Transverse colon (tissue), 4 donors: ENCODE data around the gene ANAPC4. TPM values are rescaled to one million over a fixed set of nuclear protein-coding genes. Genes with fewer than 3 reads are reported as not detected.

ENCODE experiments used
- DNase-seq: peaks from one replicate; pipeline ENCODE4 v3.0.0-alpha.2; 2019
- H3K27ac ChIP-seq, 4 donors: fragments of 200-600 bp; sonication (generic); 2 replicates each; pipeline ENCODE4 v1.5.1; 2016 to 2018; ENCODE audit warnings: inconsistent platforms in 4 of 4
- H3K27me3 ChIP-seq: fragments of 200-600 bp; sonication (generic); 2 replicates; pipeline ENCODE4 v1.5.1; 2017; ENCODE audit warnings: inconsistent platforms
- H3K36me3 ChIP-seq, 4 donors: fragments of 200-600 bp; sonication (generic); 2 replicates each; pipeline ENCODE4 v1.5.1; 2017 to 2019; ENCODE audit warnings: inconsistent platforms in 4 of 4
- H3K4me1 ChIP-seq, 4 donors: fragments of 200-600 bp; sonication (generic); 2 replicates each; pipeline ENCODE4 v1.5.1; 2017 to 2020; ENCODE audit warnings: inconsistent platforms in 4 of 4
- H3K4me3 ChIP-seq, 4 donors: fragments of 200-600 bp; sonication (generic); 1 replicate in 1 of 4; 2 replicates in 3 of 4; pipeline versions ENCODE4 v1.5.1 to v1.6.1; 2017 to 2019; ENCODE audit warnings: inconsistent platforms in 4 of 4
- H3K9me3 ChIP-seq, 2 donors: fragments of 200-600 bp; sonication (generic); 2 replicates each; pipeline ENCODE4 v1.5.1; 2017 to 2019; ENCODE audit warnings: inconsistent platforms in 2 of 2
- CTCF ChIP-seq, 5 experiments: fragments of 200-600 bp in 3 of 5; fragments of 450-650 bp in 2 of 5; sonication (generic) in 3 of 5; IDR thresholded peaks; 1 replicate in 2 of 5; 2 replicates in 3 of 5; pipeline ENCODE4 v1.5.1; 2016 to 2017; ENCODE audit warnings: antibody characterized with exemption in 5 of 5, inconsistent platforms in 3 of 5, mild to moderate bottlenecking in 2 of 5, moderate library complexity in 1 of 5
- EP300 ChIP-seq: sonication (generic); formaldehyde crosslinking; IDR thresholded peaks from one replicate; pipeline ENCODE4 v1.6.1; 2017; ENCODE audit warnings: antibody characterized with exemption, low read depth
- POLR2A ChIP-seq: fragments of 450-650 bp; IDR thresholded peaks from one replicate; pipeline ENCODE4 v1.6.1; 2016; ENCODE audit warnings: antibody characterized with exemption, mild to moderate bottlenecking, moderate library complexity
- POLR2AphosphoS5 ChIP-seq, 3 donors: sonication (generic); formaldehyde crosslinking; IDR thresholded peaks; one replicate each; pipeline ENCODE4 v1.6.1; 2016; ENCODE audit warnings: antibody characterized with exemption in 3 of 3
- WGBS, 2 donors: methylation state at CpG; one replicate each; pipeline ENCODE4 v1.1.5; 2018; ENCODE audit warnings: low coverage in 1 of 2; 5-methylcytosine and 5-hydroxymethylcytosine counted together
- in situ Hi-C, 4 donors: fragments of 200-750 bp; cut with MboI; loops; one replicate each; pipeline versions ENCODE4 v1.15.0 to v1.15.1; 2017; ENCODE audit warnings: low sequenced_read_pairs in 3 of 4, low pct_ligation_motif_present in 1 of 4, low pct_unique_long_range_greater_than_20kb in 1 of 4
- intact Hi-C: fragments of 100-400 bp; cut with DNase I; formaldehyde crosslinking; loops from one replicate; pipeline ENCODE4 v1.15.1; 2023; ENCODE audit warnings: low total_unique reads
- total RNA-seq, 4 donors: library from RNA; depleted of rRNA; stranded (reverse); fragments of >200 nt; gene quantifications; one replicate each; pipeline ENCODE4 v1.1.0, GENCODE V29; 2016

The ANAPC4 gene
- total RNA-seq, 4 donors from 2014 or later: 27.7 to 48.0 (median 36.4) TPM

- WGBS, 2 donors: 98 to 100% methylated on average over 1 to 3 of the region's 3 CpGs
- H3K9me3 ChIP-seq: no peaks in the 10 kb centered on the region
- intact Hi-C loops: no loop called here
- in situ Hi-C loops: no loop called here
- no peak for DNase-seq
- no peaks in the 10 kb centered on the region for H3K27me3 ChIP-seq
- H3K27ac ChIP-seq: no peak overlapping the region
- no peaks in the 10 kb centered on the region for H3K4me1 ChIP-seq
- H3K4me3 ChIP-seq: no peak overlapping the region
- H3K36me3 ChIP-seq: peaks cover 0 to 75% (median 32%) of the 10 kb centered on the region in 4 donors
- TF ChIP-seq POLR2A (no peak), POLR2AphosphoS5 (IDR thresholded peaks at IDR 0.05) (no peak), CTCF (IDR thresholded peaks at IDR 0.05) (no peak), EP300 (no peak)
Observed at GRCh38 chr4:25397305-25397704, 20.2 kb downstream of the ANAPC4 start.

GRCh38 chr4:25399510-25399909, 22.4 kb downstream of the ANAPC4 start:
- Histone ChIP-seq H3K27me3 (no peaks in the 10 kb centered on the region), H3K4me3 (no peak overlapping the region), H3K36me3 (peaks cover 0 to 64% (median 31%) of the 10 kb centered on the region in 4 donors), H3K27ac (no peak overlapping the region), H3K4me1 (no peaks in the 10 kb centered on the region), H3K9me3 (no peaks in the 10 kb centered on the region)
- no peak for TF ChIP-seq POLR2AphosphoS5 (IDR thresholded peaks at IDR 0.05)
- TF ChIP-seq EP300: no peak
- no peak for TF ChIP-seq POLR2A
- TF ChIP-seq CTCF (IDR thresholded peaks at IDR 0.05): no peak
- DNase-seq: no peak
- 88 to 94% methylated on average over 4 of the region's 4 CpGs for whole genome bisulfite sequencing, 2 donors
- intact Hi-C loops (no loop called here), in situ Hi-C loops (no loop called here)

- Histone ChIP-seq H3K27me3 (no peaks in the 10 kb centered on the region), H3K27ac (no peak overlapping the region), H3K4me1 (no peaks in the 10 kb centered on the region), H3K9me3 (no peaks in the 10 kb centered on the region), H3K4me3 (no peak overlapping the region), H3K36me3 (peaks cover 0 to 59% (median 29%) of the 10 kb centered on the region in 4 donors)
- no peak for TF ChIP-seq CTCF (IDR thresholded peaks at IDR 0.05)
- no peak for TF ChIP-seq POLR2A
- no peak for TF ChIP-seq EP300
- TF ChIP-seq POLR2AphosphoS5 (IDR thresholded peaks at IDR 0.05): no peak
- intact Hi-C loops: no loop called here
- 79% methylated on average over 3 of the region's 3 CpGs for WGBS, 2 donors
- in situ Hi-C loops: no loop called here
- no peak for DNase-seq
Observed at GRCh38 chr4:25401066-25401465, 24.0 kb downstream of the ANAPC4 start.

GRCh38 chr4:25402521-25402920, 25.5 kb downstream of the ANAPC4 start:
- Histone ChIP-seq H3K36me3 (peaks cover 0 to 56% (median 28%) of the 10 kb centered on the region in 4 donors), H3K27me3 (no peaks in the 10 kb centered on the region), H3K4me1 (no peaks in the 10 kb centered on the region), H3K9me3 (no peaks in the 10 kb centered on the region), H3K27ac (no peak overlapping the region), H3K4me3 (no peak overlapping the region)
- intact Hi-C loops: no loop called here
- DNase-seq: no peak
- WGBS, 2 donors: 91 to 93% methylated on average over 1 of the region's 1 CpG
- in situ Hi-C loops: no loop called here
- TF ChIP-seq POLR2AphosphoS5 (IDR thresholded peaks at IDR 0.05) (no peak), EP300 (no peak)

GRCh38 chr4:25403699-25404098, 26.6 kb downstream of the ANAPC4 start:
- no peak for DNase-seq
- no peaks in the 10 kb centered on the region for H3K9me3 ChIP-seq
- H3K27ac ChIP-seq: no peak overlapping the region
- no peaks in the 10 kb centered on the region for H3K4me1 ChIP-seq
- H3K4me3 ChIP-seq: no peak overlapping the region
- H3K36me3 ChIP-seq: peaks cover 0 to 56% (median 28%) of the 10 kb centered on the region in 4 donors
- in situ Hi-C loops (no loop called here), intact Hi-C loops (no loop called here)
- no peaks in the 10 kb centered on the region for H3K27me3 ChIP-seq
- TF ChIP-seq POLR2AphosphoS5 (IDR thresholded peaks at IDR 0.05) (no peak), CTCF (IDR thresholded peaks at IDR 0.05) (no peak), POLR2A (no peak), EP300 (no peak)
